ENCODE data around the gene DIRAS2.

The DIRAS2 gene

GRCh38 chr9:90611568-90611967 is 31.1 kb downstream of the DIRAS2 start:
- DNase-seq = no peak

GRCh38 chr9:90611121-90611520 is 31.5 kb downstream of the DIRAS2 start:
- DNase-seq = no peak

- DNase-seq = no peak
These were observed 34.7 kb downstream of the DIRAS2 start for GRCh38 chr9:90607701-90608516.

GRCh38 chr9:90600029-90600428 is 42.6 kb downstream of the DIRAS2 start:
- no peak for DNase-seq

- no peak for DNase-seq
These were observed 44.4 kb downstream of the DIRAS2 start for GRCh38 chr9:90598191-90598590.

GRCh38 chr9:90593646-90594045 is 49.0 kb downstream of the DIRAS2 start:
- no peak for DNase-seq

- DNase-seq = no peak
These were observed 62.0 kb downstream of the DIRAS2 start for GRCh38 chr9:90580576-90580975.

- no peak for DNase-seq
These were observed 63.4 kb downstream of the DIRAS2 start for GRCh38 chr9:90579181-90579580.

- DNase-seq = no peak
These were observed 64.4 kb downstream of the DIRAS2 start for GRCh38 chr9:90578126-90578815.

- no peak for DNase-seq
These were observed 73.1 kb downstream of the DIRAS2 start for GRCh38 chr9:90569511-90569910.

GRCh38 chr9:90568667-90569066 is 74.0 kb downstream of the DIRAS2 start:
- no peak for DNase-seq

- no peak for DNase-seq
These were observed 80.4 kb downstream of the DIRAS2 start for GRCh38 chr9:90562229-90562628.
